Measurements from ENCODE around the gene FNIP2. TPM values are rescaled to one million over a fixed set of nuclear protein-coding genes. Genes with fewer than 3 reads are reported as not detected.
A peak's percentile ranks its signal among the peaks of the same experiment; 100 is the strongest.

The FNIP2 gene
- total and polyA plus RNA-seq, 9 of the 15 experiments (the other 6 are each of a cell fraction or from before 2014, with no cell fraction given) = 1.7 to 15.5 (median 8.3) TPM

- Histone ChIP-seq H2AFZ (ENCODE audit: low read depth, low read length) (no peak overlapping the region), H3K27me3 (ENCODE audit: control insufficient read depth in 2 of 2, insufficient read depth in 2 of 2, low read length in 2 of 2) (no peaks in the 10 kb centered on the region), H3K36me3 (ENCODE audit: control insufficient read depth, insufficient read depth, low read length) (peaks cover 11% of the 10 kb centered on the region; the same call in 2 of the 3 replicates), H4K20me1 (replicated peaks; ENCODE audit: control insufficient read depth, insufficient read depth, low read length) (no peaks in the 10 kb centered on the region), H3K9me1 (ENCODE audit: control insufficient read depth, insufficient read depth, low read length) (no peaks in the 10 kb centered on the region), H3K27ac (ENCODE audit: extremely low read depth, low read depth, low read length) (no peak overlapping the region), H3K79me2 (ENCODE audit: control insufficient read depth, insufficient read depth, low read length) (no peaks in the 10 kb centered on the region), H3K9me3 (replicated peaks; ENCODE audit: control insufficient read depth, insufficient read depth, low read depth, low read length) (no peaks in the 10 kb centered on the region), H3K4me2 (ENCODE audit: insufficient read depth, low read length) (no peak overlapping the region), H3K4me3 (no peak overlapping the region), H3K9ac (ENCODE audit: insufficient read depth in 1 of 2, low read depth in 2 of 2, low read length in 2 of 2) (no peak overlapping the region), H3K4me1 (replicated peaks in 1 of 2; ENCODE audit: control insufficient read depth in 2 of 2, insufficient read depth in 2 of 2, low read length in 2 of 2) (no peaks in the 10 kb centered on the region; a peak in 1 of 5 replicates)
- ChIA-PET CTCF (ENCODE audit: low intra/inter-chr PET ratio) (interaction anchor here (0.6 kb wide), 1 partner anchor 108 kb away, joined by 4 read pairs; no protein-coding TSS in a partner anchor), POLR2A (no interaction called here)
- TF ChIP-seq RFX1 (IDR thresholded peaks at IDR 0.05) (no peak), ARID3A (IDR thresholded peaks at IDR 0.05; ENCODE audit: borderline replicate concordance, low read depth, low read length) (no peak), ZNF280B (CRISPR knock-in tag; IDR thresholded peaks at IDR 0.05) (no peak)
- peak; percentile 25; the same call in 2 of the 3 replicates for ATAC-seq
- WGBS (ENCODE audit: insufficient coverage, low coverage, missing lambda C conversion rate) = 61% methylated on average over 4 of the region's 4 CpGs
- intact Hi-C loops (cut with micrococcal nuclease) = loop anchor here (5.0 kb wide), 1 partner anchor 50 kb away; no protein-coding TSS in a partner anchor
- BruUV-seq (replicated peaks) = no TSS peak
- in situ Hi-C loops (cut with MboI) = no loop called here
- no peak for DNase-seq (ENCODE audit: extremely low read depth in 1 of 4, low spot score in 3 of 4)
- FAIRE-seq = no peak
Measured at GRCh38 chr4:158836828-158837449, 68.1 kb downstream of the FNIP2 start.

Measured in K562 (cell line).